HG03442 (cell line): Measurements from ENCODE around the gene RCOR1.
"Not testable (repeated sequence)": the region's sequence is repeated elsewhere in the genome, so short reads cannot be mapped to it uniquely, and the experiment has no call there.

ENCODE experiments used
- ATAC-seq: cut with Tn5 transposase; IDR thresholded peaks from one replicate; pipeline ENCODE4 v1.9.1; 2021; ENCODE audit warnings: mild to moderate bottlenecking, moderate library complexity; ENCODE audit not compliant: unreplicated experiment

Gene RCOR1

GRCh38 chr14:102591944-102592762 is at the start of gene RCOR1:
RCOR1 (plus strand) TSS chr14:102592649; CDS start chr14:102592887, 238 bp downstream.
- ATAC-seq, result peak; percentile 67

GRCh38 chr14:102544046-102544746 is 48.3 kb upstream of the RCOR1 start:
- no peak for ATAC-seq

GRCh38 chr14:102544747-102545460 is 47.5 kb upstream of the RCOR1 start:
- ATAC-seq, result no peak

- no peak for ATAC-seq
Measured at GRCh38 chr14:102545461-102546265, 46.8 kb upstream of the RCOR1 start.

GRCh38 chr14:102548616-102549240 is 43.7 kb upstream of the RCOR1 start:
- ATAC-seq, result no peak

- ATAC-seq, result not testable (repeated sequence)
Measured at GRCh38 chr14:102550927-102551401, 41.5 kb upstream of the RCOR1 start.

- ATAC-seq, result no peak
Measured at GRCh38 chr14:102551995-102552705, 40.3 kb upstream of the RCOR1 start.

- ATAC-seq, result no peak
Measured at GRCh38 chr14:102554821-102555819, 37.3 kb upstream of the RCOR1 start.

- ATAC-seq, result no peak
Measured at GRCh38 chr14:102556098-102556677, 36.3 kb upstream of the RCOR1 start.

- ATAC-seq, result no peak
Measured at GRCh38 chr14:102557434-102558226, 34.8 kb upstream of the RCOR1 start.

- no peak for ATAC-seq
Measured at GRCh38 chr14:102558556-102558955, 33.9 kb upstream of the RCOR1 start.

- ATAC-seq, result no peak
Measured at GRCh38 chr14:102560458-102561261, 31.8 kb upstream of the RCOR1 start.

GRCh38 chr14:102565331-102565887 is 27.0 kb upstream of the RCOR1 start:
- no peak for ATAC-seq

GRCh38 chr14:102565959-102566358 is 26.5 kb upstream of the RCOR1 start:
- no peak for ATAC-seq

GRCh38 chr14:102568115-102568614 is 24.3 kb upstream of the RCOR1 start:
- ATAC-seq, result no peak
